Peyer's patch (tissue), 4 donors: ENCODE data around the gene RASL10B. TPM values are rescaled to one million over a fixed set of nuclear protein-coding genes. Genes with fewer than 3 reads are reported as not detected.
A peak's percentile ranks its signal among the peaks of the same experiment; 100 is the strongest.

ENCODE experiments used
- DNase-seq, 3 donors: peaks; one replicate each; pipeline ENCODE4 v3.0.0-alpha.2; 2017 to 2019
- H3K27ac ChIP-seq, 4 donors: fragments of 200-600 bp; sonication (generic); one replicate each; pipeline ENCODE4 v1.5.1; 2016 to 2019
- H3K27me3 ChIP-seq, 2 donors: fragments of 200-600 bp; sonication (generic); one replicate each; pipeline ENCODE4 v1.5.1; 2019
- H3K36me3 ChIP-seq, 3 donors: fragments of 200-600 bp; sonication (generic); one replicate each; pipeline ENCODE4 v1.5.1; 2016 to 2019
- H3K4me1 ChIP-seq, 4 donors: fragments of 200-600 bp; sonication (generic); one replicate each; pipeline ENCODE4 v1.5.1; 2016 to 2019
- H3K4me3 ChIP-seq, 4 donors: fragments of 200-600 bp; sonication (generic); 1 replicate in 3 of 4; 2 replicates in 1 of 4; pipeline ENCODE4 v1.5.1; 2016 to 2019; ENCODE audit warnings: mild to moderate bottlenecking in 1 of 4
- H3K9me3 ChIP-seq, 4 donors: fragments of 200-600 bp; sonication (generic); one replicate each; pipeline ENCODE4 v1.5.1; 2016 to 2019; ENCODE audit warnings: mild to moderate bottlenecking in 1 of 4
- POLR2A ChIP-seq, 2 donors: fragments of 450-650 bp; IDR thresholded peaks; one replicate each; pipeline ENCODE4 v1.5.1; 2017; ENCODE audit warnings: antibody characterized with exemption in 2 of 2, mild to moderate bottlenecking in 2 of 2, moderate library complexity in 2 of 2
- total RNA-seq, 4 donors: library from RNA; depleted of rRNA; stranded (reverse); fragments of >200 nt; gene quantifications; one replicate each; pipeline ENCODE4 v1.1.0, GENCODE V29; 2016
- TF ChIP-seq, protein P1 (sequence below), 6 experiments: fragments of 450-650 bp in 4 of 6; fragments of 200-600 bp in 2 of 6; sonication (generic) in 1 of 6; IDR thresholded peaks; one replicate each; pipeline ENCODE4 v1.5.1; 2017 to 2019; ENCODE audit warnings: antibody characterized with exemption in 6 of 6, mild to moderate bottlenecking in 3 of 6, moderate library complexity in 1 of 6

The RASL10B gene
- total RNA-seq, 4 donors from 2014 or later, result 1.1 TPM; not detected in 2

DNA sequence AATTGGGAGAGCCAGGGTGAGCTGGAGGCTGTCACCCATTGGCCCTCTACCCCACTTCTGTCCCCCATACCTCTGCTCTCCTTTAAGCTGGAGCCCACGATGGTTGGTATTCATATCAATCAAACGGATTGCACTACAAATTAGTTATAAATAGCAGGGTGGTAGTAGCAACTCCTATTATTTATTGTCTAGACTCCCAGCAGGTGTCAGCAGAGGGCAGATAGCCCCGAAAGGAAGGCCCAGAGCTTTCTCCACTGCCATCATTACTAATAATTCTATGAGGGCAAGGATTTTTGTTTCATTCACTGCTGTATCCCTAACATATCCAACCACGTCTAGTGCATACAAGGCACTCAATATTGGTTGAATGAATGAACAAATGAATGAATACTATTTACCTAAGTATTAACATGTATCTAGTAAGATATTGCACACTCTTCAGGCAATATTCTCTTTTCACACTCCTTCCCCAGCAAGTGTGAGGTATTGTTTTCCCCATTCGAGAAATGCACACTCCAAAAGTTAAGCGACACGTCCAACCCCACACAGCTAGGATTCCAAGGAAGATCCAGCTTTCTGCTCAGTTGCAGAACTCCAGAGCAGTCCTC is 35.6 kb downstream of the RASL10B start:
- H3K4me3 ChIP-seq, result no peak overlapping the region
- no peaks in the 10 kb centered on the region for H3K27me3 ChIP-seq
- H3K4me1 ChIP-seq, result peaks cover 0 to 41% (median 3%) of the 10 kb centered on the region in 4 donors
- H3K27ac ChIP-seq, result no peak overlapping the region
- no peaks in the 10 kb centered on the region for H3K9me3 ChIP-seq
- DNase-seq, result peak in 1 of 3 donors; percentile 70
- H3K36me3 ChIP-seq, result no peaks in the 10 kb centered on the region
- TF ChIP-seq, protein P1, sequence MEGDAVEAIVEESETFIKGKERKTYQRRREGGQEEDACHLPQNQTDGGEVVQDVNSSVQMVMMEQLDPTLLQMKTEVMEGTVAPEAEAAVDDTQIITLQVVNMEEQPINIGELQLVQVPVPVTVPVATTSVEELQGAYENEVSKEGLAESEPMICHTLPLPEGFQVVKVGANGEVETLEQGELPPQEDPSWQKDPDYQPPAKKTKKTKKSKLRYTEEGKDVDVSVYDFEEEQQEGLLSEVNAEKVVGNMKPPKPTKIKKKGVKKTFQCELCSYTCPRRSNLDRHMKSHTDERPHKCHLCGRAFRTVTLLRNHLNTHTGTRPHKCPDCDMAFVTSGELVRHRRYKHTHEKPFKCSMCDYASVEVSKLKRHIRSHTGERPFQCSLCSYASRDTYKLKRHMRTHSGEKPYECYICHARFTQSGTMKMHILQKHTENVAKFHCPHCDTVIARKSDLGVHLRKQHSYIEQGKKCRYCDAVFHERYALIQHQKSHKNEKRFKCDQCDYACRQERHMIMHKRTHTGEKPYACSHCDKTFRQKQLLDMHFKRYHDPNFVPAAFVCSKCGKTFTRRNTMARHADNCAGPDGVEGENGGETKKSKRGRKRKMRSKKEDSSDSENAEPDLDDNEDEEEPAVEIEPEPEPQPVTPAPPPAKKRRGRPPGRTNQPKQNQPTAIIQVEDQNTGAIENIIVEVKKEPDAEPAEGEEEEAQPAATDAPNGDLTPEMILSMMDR (IDR thresholded peaks at IDR 0.05), result peak in 5 of 6 experiments; percentile 18 to 85 (median 78)
- no peak for TF ChIP-seq POLR2A (IDR thresholded peaks at IDR 0.05)

DNA sequence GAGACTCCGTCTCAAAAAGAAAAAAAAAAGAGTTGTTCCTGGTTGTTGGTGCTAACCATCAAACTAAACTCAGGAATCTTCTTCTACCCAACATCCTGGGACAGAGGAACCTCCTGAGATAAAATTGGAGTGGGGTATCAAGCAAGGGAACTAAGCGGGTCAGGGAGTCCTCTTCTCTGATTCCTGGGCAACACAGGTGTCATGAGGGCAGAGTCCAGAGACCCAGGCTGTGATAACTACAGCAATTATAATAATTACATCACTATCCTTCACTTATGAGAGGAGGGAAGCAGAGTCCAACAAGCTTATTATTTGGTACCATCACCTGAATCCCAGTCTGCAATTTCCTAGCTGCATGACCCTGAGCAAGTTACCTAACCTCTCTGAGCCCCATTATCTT is 37.4 kb downstream of the RASL10B start:
- Histone ChIP-seq H3K4me3 (no peak overlapping the region), H3K27me3 (no peaks in the 10 kb centered on the region), H3K36me3 (no peaks in the 10 kb centered on the region), H3K4me1 (peaks cover 0 to 36% (median 3%) of the 10 kb centered on the region in 4 donors), H3K27ac (peak overlapping the region in 2 of 4 donors; percentile 1 to 67), H3K9me3 (no peaks in the 10 kb centered on the region)
- DNase-seq, result peak in 1 of 3 donors; percentile 73
- no peak for TF ChIP-seq POLR2A (IDR thresholded peaks at IDR 0.05)
- TF ChIP-seq, protein P1 (IDR thresholded peaks at IDR 0.05), result no peak

DNA sequence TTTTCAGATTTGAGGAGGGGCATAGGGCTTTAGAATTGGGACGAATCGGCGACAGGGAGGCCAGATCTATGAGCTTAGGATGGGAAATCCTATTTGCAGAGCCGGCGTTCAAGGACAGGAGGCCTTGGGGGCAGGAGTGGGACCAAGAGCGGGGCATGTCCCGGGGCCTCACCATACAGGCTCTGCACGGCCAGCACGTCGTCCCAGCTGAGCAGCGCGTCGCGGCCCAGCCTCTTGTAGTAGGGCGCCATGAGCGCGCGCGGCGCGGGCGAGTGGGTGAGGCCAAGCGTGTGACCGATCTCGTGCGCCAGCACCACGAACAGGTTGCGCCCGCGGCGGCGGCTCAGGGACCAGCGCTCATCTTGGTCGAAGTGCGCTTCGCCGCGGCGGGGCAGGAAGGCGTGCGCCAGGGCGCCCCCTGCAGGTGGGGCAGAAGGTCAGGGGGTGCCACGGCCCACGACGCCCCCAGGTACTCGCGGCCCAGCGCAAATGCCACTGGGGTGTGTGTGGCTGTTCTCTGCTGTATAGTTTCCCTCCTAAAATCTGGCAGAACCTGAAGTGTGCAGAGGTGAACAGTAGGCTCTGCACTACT is 38.6 kb downstream of the RASL10B start:
- DNase-seq, result no peak
- TF ChIP-seq, protein P1 (IDR thresholded peaks at IDR 0.05), result peak in 1 of 6 experiments; percentile 4
- TF ChIP-seq POLR2A (IDR thresholded peaks at IDR 0.05), result no peak

DNA sequence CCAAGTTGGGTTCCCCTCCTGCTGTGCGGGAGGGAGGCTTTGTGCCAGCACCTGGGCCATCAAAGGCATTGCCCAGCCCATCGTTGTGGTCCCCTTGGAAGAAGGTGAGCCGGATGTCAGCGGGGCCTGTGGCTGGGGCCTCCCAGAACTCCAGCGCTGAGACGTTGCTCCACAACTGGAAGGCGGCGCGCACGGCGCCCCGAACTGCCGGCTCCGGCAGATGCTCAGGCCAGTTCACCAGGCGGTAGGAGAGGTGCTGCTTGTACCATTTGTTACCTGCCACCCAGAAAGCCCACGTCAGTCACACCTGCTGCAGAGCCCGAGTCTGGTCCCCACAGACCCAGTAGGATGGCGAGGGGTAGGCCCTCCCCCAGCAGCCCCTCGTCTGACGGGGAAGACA is 41.7 kb downstream of the RASL10B start:
- no peak for TF ChIP-seq POLR2A (IDR thresholded peaks at IDR 0.05)
- TF ChIP-seq, protein P1 (IDR thresholded peaks at IDR 0.05), result no peak
- DNase-seq, result no peak
- Histone ChIP-seq H3K9me3 (no peaks in the 10 kb centered on the region), H3K27me3 (no peaks in the 10 kb centered on the region), H3K36me3 (no peaks in the 10 kb centered on the region), H3K4me3 (no peak overlapping the region), H3K27ac (peak overlapping the region in 1 of 4 donors; percentile 62), H3K4me1 (peaks cover 0 to 38% (median 2%) of the 10 kb centered on the region in 4 donors)

More for the DNA sequence above, 38.6 kb downstream of the RASL10B start:
- Histone ChIP-seq H3K9me3 (no peaks in the 10 kb centered on the region), H3K27ac (no peak overlapping the region), H3K4me3 (no peak overlapping the region), H3K27me3 (no peaks in the 10 kb centered on the region), H3K36me3 (no peaks in the 10 kb centered on the region), H3K4me1 (peaks cover 0 to 34% (median 2%) of the 10 kb centered on the region in 4 donors)

DNA sequence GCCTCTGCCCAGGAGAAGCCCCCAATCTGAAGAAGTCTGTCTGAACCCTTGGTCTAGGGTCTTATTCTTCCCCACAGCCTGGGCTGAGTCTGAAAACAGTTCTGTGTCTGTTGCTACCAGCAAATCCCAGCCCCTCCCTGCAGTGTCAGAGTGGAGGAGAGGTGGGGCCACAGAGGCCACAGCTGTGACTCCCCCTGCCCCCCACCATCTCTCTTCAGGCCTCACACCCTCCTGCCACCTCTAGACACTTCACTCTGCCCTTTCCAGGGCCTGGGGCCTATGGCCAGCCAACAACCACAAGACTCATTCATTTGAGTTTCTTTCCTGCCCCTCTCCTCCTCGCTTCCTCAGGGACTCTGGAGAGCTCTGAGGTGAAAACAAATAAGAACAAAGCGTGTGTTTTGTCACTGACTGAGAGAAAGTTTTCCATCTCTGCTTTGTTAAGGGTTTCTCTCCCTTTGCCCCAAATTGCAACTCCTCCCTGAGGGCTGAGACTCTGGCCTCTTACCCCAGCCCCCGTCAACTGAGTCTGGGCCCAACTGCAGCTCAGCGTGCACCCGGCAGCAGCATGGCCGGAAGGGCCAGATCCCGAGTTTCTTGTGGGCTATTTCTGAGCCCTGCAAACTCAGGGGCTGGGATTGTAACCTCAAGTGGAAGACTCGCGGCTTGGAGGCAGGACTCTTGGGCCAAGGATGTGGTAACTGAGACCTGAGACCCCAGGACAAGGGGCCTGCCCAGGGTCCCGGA is 42.4 kb downstream of the RASL10B start:
- no peak for DNase-seq
- Histone ChIP-seq H3K4me1 (peaks cover 0 to 32% (median 2%) of the 10 kb centered on the region in 4 donors), H3K27ac (peak overlapping the region in 1 of 4 donors; percentile 62), H3K4me3 (no peak overlapping the region), H3K9me3 (no peaks in the 10 kb centered on the region), H3K27me3 (no peaks in the 10 kb centered on the region), H3K36me3 (no peaks in the 10 kb centered on the region)
- TF ChIP-seq POLR2A (IDR thresholded peaks at IDR 0.05), result no peak
- TF ChIP-seq, protein P1 (IDR thresholded peaks at IDR 0.05), result no peak
